K562 (cell line): ENCODE data around the gene INPP4B.

Source experiments
- CHCHD3 ChIP-seq: fragments of 250-450 bp; sonication (Bioruptor Pico); IDR thresholded peaks from 2 replicates; pipeline ENCODE4 v2.1.2; 2022; ENCODE audit warnings: mild to moderate bottlenecking
- CTCF ChIP-seq, 3 experiments: IDR thresholded peaks in 2 of 3; conservative IDR thresholded peaks in 1 of 3; 2 replicates each; pipeline ENCODE4 v1.5.1; 2011 to 2012; ENCODE audit warnings: low read length in 3 of 3, mild to moderate bottlenecking in 3 of 3, control low read depth in 2 of 3, improper control_type of control experiment in 1 of 3, inconsistent platforms in 1 of 3, low read depth in 1 of 3, mixed read lengths in 1 of 3, moderate library complexity in 1 of 3; ENCODE audit not compliant: insufficient read depth in 2 of 3
- POLR2AphosphoS5 ChIP-seq: IDR thresholded peaks from 2 replicates; pipeline ENCODE4 v1.6.1; 2011; ENCODE audit warnings: mild to moderate bottlenecking, low read depth, low read length, moderate library complexity; ENCODE audit not compliant: control insufficient read depth, insufficient read depth
- TCF3 ChIP-seq: sonication (generic); formaldehyde crosslinking; IDR thresholded peaks from 2 replicates; pipeline ENCODE4 v1.4.0; 2020; ENCODE audit warnings: mild to moderate bottlenecking, missing genetic modification reagents

GRCh38 chr4:142434519-142435224 is 411.4 kb downstream of the INPP4B start:
- TF ChIP-seq CTCF (IDR thresholded peaks at IDR 0.05 in 2 of 3, conservative IDR thresholded peaks at IDR 0.05 in 1 of 3; ENCODE audit: insufficient read depth in 2 of 3, low read depth in 1 of 3, low read length in 3 of 3), result no peak
- no peak for TF ChIP-seq POLR2AphosphoS5
- TF ChIP-seq TCF3, result no peak
- no peak for TF ChIP-seq CHCHD3 (CRISPR knock-in tag)
